T follicular helper cell (primary cell): ENCODE data around the gene NOS1AP.

ENCODE experiments used
- DNase-seq: peaks from one replicate; pipeline ENCODE4 v3.0.0-alpha.2; 2020; ENCODE audit warnings: low read depth

The NOS1AP gene

DNA sequence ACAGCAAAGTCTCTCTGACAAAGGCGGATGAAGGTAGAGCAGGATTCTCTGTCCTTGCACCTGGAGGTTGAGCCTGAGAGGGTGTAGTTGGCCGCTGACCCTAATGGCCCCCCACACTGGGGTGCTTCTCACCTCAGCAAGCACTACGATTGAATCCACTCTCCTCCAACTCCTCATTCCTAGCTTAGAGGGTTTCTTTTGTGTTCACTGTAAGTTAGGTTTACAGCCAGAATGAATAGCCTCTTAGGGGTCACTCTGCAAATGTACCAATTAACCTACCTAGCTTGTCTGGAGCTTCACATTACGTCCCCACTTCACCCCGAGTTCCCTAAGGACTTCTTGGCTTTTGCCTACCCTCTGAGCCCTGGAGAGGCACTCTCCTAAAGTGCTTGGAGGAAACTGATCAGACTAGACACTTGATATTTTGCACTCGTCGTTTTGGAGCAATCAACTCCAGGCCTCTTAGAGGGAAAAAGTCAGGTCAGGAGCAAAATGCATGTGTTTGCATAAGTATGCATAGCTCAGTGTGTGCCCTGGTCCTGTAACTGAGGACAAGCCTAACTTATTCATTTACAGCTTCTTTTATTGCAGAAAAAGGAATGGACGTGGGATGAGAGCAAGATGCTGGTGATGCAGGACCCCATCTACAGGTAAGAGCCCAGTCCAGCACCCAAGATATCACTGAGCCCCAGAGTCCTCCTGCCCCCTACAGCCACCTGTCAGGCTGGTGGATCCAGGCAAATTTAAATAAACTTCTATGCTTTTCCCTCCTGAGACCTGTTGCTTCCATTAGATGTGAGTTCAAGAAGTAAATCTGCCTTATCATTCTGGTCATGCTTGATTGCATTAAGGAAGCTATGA, 230.8 kb downstream of the NOS1AP start:
- no peak for DNase-seq

DNA sequence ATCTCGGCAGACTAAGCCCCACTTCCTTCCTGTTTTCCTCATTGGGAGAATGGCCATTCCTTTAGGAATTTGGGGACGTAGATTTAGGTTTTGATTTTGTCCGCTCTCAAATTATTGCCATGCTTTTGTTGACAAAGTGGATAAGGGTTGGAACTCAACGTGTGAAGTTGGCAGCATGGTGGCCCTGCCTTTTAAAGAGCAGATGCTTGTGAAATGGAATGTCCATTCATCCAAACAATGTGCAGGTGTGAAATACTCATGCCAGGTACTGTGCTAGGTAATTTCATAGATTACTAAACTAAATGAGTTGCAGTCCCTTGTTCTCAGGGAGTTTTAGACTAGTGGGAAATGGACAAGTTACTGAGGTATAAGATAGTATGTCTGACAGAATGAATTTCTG, 232.2 kb downstream of the NOS1AP start:
- DNase-seq: no peak

GRCh38 chr1:162302306-162303003, 233.0 kb downstream of the NOS1AP start:
- DNase-seq: no peak

- DNase-seq: no peak
Observed at GRCh38 chr1:162303004-162303344, 233.5 kb downstream of the NOS1AP start.

DNA sequence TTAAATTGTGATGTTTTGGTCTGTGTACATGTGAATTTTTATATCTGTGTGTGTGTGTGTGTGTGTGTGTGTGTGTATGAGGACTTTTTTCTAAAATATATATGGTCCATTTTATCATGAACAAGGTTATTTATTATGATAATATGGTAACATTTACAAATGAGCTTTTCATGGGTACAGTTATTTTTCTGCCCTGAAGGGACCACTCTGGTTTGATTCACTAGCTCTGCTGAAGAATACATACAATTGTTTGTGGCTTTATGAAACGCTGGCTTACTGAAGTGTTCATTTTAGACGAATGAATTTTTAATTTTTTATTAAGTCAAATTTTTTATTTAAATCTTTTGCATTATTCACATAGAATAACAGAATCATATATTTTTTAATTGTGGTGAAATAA, 235.2 kb downstream of the NOS1AP start:
- DNase-seq: no peak

- DNase-seq: no peak
Observed at GRCh38 chr1:162305969-162306368, 236.5 kb downstream of the NOS1AP start.

- no peak for DNase-seq
Observed at GRCh38 chr1:162310337-162310736, 240.8 kb downstream of the NOS1AP start.

- DNase-seq: no peak
Observed at GRCh38 chr1:162314206-162314605, 244.7 kb downstream of the NOS1AP start.

GRCh38 chr1:162315673-162316072, 246.2 kb downstream of the NOS1AP start:
- DNase-seq: no peak

DNA sequence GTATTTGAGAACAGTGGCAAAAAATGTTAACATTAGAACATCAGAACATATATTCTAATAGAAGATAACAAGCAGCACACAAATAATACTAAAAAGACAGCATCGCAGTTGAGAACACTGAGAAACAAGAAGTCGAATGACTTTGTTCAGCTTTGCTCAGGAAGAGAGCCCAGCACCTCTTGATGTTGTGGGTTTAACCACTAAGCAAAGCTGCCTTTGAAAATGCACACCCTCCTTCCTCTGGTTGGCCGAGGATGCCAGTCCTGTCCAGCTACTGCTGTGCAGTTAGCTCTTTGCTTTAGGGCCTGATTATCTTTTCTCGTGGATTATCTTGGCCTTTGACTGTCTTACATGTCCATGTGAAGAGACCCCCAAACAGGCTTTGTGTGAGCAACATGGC, 246.7 kb downstream of the NOS1AP start:
- no peak for DNase-seq

- DNase-seq: no peak
Observed at GRCh38 chr1:162317621-162318020, 248.1 kb downstream of the NOS1AP start.

DNA sequence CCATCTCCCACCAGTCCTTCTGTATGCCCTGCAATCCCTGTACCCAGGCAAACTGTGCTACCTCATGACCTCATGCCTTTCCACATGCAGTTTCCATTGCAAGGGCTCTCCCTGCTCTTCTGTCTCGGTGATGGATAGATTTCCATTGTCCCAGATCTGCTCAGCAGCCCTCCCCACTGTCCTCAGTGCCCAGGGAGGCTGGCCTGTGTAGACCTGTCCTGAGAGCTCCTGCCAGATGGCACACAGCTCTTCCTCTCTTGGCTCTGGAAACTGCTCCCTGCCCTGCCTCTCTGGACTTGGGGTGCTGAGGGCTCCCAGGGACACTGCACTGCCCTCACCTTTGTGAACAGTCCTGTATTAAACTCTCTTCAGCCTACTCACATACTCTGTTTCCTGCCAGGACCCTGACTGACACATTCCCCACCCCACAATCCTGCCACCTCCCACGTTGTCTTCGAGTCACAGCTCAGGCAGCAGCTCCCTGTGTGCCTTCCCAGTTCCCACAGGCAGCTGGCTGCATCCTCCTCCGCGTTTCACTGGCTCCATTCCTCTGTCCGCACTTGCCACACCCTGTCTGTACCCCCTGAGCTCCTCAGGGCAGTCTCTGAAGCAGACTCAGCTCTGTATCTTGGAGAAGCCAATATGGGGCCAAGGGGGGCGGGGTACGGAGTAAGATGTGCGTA, 250.1 kb downstream of the NOS1AP start:
- no peak for DNase-seq

DNA sequence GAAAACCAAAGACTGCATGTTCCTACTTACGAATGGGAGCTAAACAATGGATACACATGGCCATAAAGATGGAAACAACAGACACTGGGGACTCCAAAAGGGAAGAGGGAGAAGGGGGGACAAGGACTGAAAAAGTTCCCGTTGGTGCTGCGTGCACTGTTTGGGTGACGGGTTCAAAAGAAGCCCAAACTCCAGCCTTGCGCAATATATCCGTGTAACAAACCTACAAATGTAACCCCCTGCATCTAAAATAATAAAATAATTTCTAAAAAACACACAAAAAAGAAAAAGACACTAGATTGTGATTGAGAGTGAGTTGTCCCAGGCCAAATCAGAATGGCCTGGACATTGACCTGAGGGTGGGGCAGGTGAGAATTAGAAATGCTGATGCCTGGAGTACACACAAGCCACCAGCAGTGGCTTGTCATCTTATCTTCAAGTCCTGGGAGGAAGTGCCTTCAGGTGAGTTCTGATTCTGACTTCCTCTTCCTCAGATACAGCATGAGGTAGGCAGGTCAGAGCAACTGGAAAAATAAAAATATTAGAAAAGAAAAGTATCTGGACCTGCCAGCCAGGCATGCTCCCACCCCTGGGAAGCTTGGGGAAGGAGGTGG, 252.4 kb downstream of the NOS1AP start:
- DNase-seq: no peak

- no peak for DNase-seq
Observed at GRCh38 chr1:162323023-162323422, 253.5 kb downstream of the NOS1AP start.

GRCh38 chr1:162324396-162324795, 254.9 kb downstream of the NOS1AP start:
- no peak for DNase-seq

- no peak for DNase-seq
Observed at GRCh38 chr1:162326559-162326958, 257.1 kb downstream of the NOS1AP start.

DNA sequence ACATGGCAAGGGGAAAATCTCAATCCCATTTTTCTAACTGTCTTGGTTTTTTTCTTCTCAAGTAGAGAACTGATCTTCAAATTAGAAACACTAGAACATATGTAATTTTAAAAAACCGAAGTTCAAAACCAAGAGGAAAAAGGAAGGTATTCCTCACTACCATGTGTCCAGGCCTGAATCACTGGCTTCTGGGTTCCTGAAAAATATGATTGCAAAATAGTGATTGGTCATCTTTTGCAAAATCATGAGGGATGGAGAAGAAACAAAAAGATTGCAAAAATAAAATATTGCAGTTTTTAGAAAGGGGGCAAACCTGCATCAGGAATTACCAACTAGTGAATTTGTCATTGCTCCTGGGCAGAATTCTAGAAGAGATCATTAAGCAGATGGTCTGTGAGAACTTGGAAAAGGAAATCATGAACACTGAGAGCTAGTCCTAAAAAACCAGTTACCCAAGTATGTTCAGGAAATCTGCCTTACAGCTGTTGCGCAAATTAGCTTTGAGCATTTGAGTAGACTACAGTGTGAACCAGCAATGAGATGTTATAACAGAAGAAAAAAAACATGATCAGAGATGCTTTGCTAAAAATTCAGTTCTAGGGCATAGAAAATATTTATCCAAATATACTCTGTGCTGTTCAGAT, 257.8 kb downstream of the NOS1AP start:
- no peak for DNase-seq

DNA sequence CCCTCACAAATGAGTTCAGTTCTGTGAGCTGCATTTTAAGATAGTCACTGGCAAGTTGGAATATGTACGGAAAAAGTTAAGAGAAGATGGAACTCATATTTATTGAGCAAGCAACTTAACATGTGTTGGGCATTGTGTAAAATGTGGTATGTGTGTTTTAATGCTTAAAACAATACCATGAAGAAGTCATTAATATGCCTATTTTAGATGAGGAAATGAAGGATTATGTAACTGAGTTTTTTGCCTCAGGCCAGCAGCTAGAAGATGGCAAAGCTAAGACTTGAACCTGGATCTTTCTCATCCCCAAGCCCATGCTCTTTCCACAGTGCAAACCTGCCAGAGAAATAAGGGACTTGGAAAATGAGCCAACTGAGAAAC, 258.3 kb downstream of the NOS1AP start:
- no peak for DNase-seq

GRCh38 chr1:162328512-162328911, 259.0 kb downstream of the NOS1AP start:
- DNase-seq: no peak

DNA sequence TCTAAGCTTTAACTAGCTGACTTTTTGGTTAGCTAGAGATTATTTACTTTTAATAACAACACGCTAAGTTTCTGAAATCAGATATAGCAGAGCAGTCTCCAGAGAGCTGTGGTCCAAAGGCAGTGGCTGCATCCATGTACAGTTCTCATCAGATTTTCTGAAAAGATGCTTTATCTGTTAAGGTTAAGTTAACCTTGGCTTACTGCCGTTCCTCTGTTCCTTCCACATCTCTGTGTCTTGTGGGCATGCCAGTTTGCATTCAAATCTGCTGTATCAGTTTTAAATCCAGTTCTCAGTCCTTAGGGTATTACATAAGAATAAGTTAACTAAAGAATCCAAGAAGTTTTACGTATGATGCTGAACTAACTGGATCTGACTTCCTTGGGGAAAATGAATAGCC, 260.3 kb downstream of the NOS1AP start:
- DNase-seq: no peak

- no peak for DNase-seq
Observed at GRCh38 chr1:162333991-162334390, 264.5 kb downstream of the NOS1AP start.

DNA sequence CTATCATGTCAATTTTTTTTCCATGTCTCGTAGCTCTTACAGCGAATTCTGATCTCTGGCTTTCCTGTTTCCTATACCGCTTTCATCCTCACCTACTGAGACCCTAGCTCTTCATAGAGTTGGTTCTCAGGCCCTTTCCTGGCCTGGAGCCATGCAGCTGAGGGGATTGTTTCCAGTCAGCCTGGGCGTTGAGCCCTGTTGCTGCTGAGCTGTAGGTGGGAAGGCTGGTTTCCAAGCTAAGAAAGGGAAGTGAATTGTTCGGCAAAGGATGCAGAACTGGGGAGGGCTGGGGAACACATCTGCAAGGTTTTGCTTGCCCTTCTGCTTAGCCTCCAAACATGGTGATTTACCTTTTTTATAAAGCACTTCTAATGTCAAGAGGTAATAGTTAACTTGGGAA, 265.6 kb downstream of the NOS1AP start:
- no peak for DNase-seq
